ENCODE measurements around the gene PLEKHA7. TPM values are rescaled to one million over a fixed set of nuclear protein-coding genes. Genes with fewer than 3 reads are reported as not detected.
"Not testable (repeated sequence)": the region's sequence is repeated elsewhere in the genome, so short reads cannot be mapped to it uniquely, and the experiment has no call there.

Gene PLEKHA7
- total RNA-seq, 2 donors from 2014 or later, result 10.8 to 17.6 TPM

DNA sequence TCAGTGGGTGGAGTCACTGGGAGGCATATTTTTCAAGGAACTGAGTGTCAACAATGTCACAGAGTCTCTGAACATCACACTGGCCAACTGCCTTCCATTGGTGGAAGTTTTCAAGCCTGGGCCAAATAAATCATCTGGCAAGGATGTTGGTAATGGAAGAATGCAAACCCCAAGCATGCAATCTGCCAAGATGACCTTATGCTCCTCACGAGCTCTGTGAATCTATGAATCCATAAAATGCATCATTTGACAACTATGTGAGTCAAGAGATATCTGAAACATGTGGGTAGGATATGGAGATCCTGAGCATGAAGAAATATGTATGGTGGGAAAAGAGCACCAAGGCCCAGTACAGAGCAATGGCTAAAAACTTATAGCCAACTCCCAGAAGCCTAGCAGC lies 122.2 kb downstream of the PLEKHA7 start:
- Histone ChIP-seq H3K36me3 (no peaks in the 10 kb centered on the region), H3K4me1 (ENCODE audit: control insufficient read depth in 1 of 2, low read depth in 2 of 2) (no peaks in the 10 kb centered on the region), H3K27ac (no peak overlapping the region), H3K27me3 (replicated peaks; ENCODE audit: insufficient read depth) (no peaks in the 10 kb centered on the region), H3K9me3 (peaks cover 9% of the 10 kb centered on the region), H3K4me3 (no peak overlapping the region)
- no peak for DNase-seq (ENCODE audit: low spot score)
- no peak for ATAC-seq (ENCODE audit: insufficient number of reproducible peaks, low FRiP score, low read depth)
- TF ChIP-seq, protein P1, sequence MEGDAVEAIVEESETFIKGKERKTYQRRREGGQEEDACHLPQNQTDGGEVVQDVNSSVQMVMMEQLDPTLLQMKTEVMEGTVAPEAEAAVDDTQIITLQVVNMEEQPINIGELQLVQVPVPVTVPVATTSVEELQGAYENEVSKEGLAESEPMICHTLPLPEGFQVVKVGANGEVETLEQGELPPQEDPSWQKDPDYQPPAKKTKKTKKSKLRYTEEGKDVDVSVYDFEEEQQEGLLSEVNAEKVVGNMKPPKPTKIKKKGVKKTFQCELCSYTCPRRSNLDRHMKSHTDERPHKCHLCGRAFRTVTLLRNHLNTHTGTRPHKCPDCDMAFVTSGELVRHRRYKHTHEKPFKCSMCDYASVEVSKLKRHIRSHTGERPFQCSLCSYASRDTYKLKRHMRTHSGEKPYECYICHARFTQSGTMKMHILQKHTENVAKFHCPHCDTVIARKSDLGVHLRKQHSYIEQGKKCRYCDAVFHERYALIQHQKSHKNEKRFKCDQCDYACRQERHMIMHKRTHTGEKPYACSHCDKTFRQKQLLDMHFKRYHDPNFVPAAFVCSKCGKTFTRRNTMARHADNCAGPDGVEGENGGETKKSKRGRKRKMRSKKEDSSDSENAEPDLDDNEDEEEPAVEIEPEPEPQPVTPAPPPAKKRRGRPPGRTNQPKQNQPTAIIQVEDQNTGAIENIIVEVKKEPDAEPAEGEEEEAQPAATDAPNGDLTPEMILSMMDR (IDR thresholded peaks at IDR 0.05), result no peak

DNA sequence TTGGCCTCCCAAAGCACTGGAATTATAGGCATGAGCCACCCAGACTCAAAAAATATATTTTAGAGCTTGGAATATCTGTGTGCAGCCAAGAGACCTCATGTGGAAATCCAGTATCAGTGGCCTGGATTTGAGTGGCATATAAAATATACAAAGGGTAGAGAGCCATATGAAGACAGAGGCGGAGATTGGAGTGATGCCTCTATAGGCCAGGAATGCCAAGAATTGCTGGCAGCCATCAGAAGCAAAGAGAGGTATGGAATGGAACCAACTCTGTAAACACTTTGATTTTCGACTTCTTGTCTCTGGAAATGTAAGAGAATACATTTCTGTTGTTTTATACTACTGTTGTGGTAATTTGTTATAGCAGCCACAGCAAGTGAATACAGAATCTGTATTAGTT lies 123.0 kb downstream of the PLEKHA7 start:
- TF ChIP-seq, protein P1 (IDR thresholded peaks at IDR 0.05), result no peak
- Histone ChIP-seq H3K36me3 (no peaks in the 10 kb centered on the region), H3K27me3 (replicated peaks; ENCODE audit: insufficient read depth) (no peaks in the 10 kb centered on the region), H3K4me3 (no peak overlapping the region), H3K9me3 (peaks cover 9% of the 10 kb centered on the region), H3K27ac (no peak overlapping the region), H3K4me1 (ENCODE audit: control insufficient read depth in 1 of 2, low read depth in 2 of 2) (no peaks in the 10 kb centered on the region)
- DNase-seq (ENCODE audit: low spot score), result no peak
- no peak for ATAC-seq (ENCODE audit: insufficient number of reproducible peaks, low FRiP score, low read depth)

DNA sequence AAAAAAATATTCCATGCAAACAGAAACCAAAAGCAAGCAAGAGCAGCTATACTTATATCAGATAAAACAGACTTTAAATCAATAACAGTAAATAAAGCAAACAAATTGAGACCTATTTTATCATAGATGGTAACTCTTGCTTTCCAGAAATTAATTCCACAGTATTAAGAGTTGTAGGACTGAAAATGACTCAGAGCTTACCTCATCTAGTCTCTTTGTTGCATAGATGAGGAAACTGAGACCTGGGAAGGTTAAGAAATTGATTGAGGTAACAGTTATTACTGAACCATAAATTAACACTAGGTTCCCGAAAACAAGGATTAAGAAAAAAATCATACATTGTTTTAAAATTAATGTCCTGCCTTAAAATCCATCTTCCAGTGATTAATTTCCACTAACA lies 123.8 kb downstream of the PLEKHA7 start:
- no peak for DNase-seq (ENCODE audit: low spot score)
- peaks cover 9% of the 10 kb centered on the region for H3K9me3 ChIP-seq
- H3K36me3 ChIP-seq, result no peaks in the 10 kb centered on the region
- no peak overlapping the region for H3K27ac ChIP-seq
- TF ChIP-seq, protein P1 (IDR thresholded peaks at IDR 0.05), result no peak
- no peaks in the 10 kb centered on the region for H3K27me3 ChIP-seq (replicated peaks; ENCODE audit: insufficient read depth)
- no peaks in the 10 kb centered on the region for H3K4me1 ChIP-seq (ENCODE audit: control insufficient read depth in 1 of 2, low read depth in 2 of 2)
- no peak for ATAC-seq (ENCODE audit: insufficient number of reproducible peaks, low FRiP score, low read depth)
- no peak overlapping the region for H3K4me3 ChIP-seq

DNA sequence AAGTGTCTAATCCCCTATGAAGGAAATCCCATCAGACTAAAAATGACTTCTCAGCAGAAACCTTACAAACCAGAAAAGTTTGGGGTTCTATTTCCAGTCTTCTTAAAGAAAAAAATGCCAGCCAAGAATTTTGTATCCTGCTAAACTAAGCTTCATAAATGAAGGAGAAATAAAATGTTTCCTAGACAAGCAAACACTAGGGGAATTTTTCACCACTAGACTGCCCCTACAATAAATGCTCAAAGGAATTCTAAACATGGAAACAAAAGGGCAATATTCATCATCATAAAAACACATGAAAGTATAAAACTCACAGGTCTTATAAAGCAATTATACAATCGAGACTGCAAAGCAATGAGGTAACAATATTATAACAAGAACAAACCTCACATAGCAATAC lies 124.3 kb downstream of the PLEKHA7 start:
- DNase-seq (ENCODE audit: low spot score) (no peak), ATAC-seq (ENCODE audit: insufficient number of reproducible peaks, low FRiP score, low read depth) (no peak)
- TF ChIP-seq, protein P1 (IDR thresholded peaks at IDR 0.05), result no peak
- Histone ChIP-seq H3K4me1 (ENCODE audit: control insufficient read depth in 1 of 2, low read depth in 2 of 2) (no peaks in the 10 kb centered on the region), H3K27ac (no peak overlapping the region), H3K27me3 (replicated peaks; ENCODE audit: insufficient read depth) (no peaks in the 10 kb centered on the region), H3K9me3 (peaks cover 9% of the 10 kb centered on the region), H3K36me3 (no peaks in the 10 kb centered on the region), H3K4me3 (no peak overlapping the region)

DNA sequence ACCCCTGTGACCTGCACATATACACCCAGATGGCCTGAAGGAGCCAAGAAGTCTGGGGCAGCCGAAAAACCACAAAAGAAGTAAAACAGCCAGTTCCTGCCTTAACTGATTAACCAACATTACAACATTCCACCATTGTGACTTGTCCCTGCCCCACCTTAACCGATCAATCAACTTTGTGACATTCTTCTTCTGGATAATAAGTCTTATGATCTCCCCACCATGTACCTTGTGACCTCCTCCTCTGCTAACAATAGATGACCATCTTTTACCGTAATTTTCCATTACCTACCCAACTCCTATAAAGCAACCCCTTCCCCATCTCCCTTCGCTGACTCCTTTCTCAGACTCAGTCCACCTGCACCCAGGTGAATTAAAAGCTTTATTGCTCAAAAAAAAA lies 125.2 kb downstream of the PLEKHA7 start:
- H3K4me3 ChIP-seq; DNase-seq (ENCODE audit: low spot score); H3K9me3 ChIP-seq; H3K36me3 ChIP-seq; H3K27me3 ChIP-seq (replicated peaks; ENCODE audit: insufficient read depth); ATAC-seq (ENCODE audit: insufficient number of reproducible peaks, low FRiP score, low read depth); H3K27ac ChIP-seq; H3K4me1 ChIP-seq (ENCODE audit: control insufficient read depth in 1 of 2, low read depth in 2 of 2): not testable (repeated sequence)

DNA sequence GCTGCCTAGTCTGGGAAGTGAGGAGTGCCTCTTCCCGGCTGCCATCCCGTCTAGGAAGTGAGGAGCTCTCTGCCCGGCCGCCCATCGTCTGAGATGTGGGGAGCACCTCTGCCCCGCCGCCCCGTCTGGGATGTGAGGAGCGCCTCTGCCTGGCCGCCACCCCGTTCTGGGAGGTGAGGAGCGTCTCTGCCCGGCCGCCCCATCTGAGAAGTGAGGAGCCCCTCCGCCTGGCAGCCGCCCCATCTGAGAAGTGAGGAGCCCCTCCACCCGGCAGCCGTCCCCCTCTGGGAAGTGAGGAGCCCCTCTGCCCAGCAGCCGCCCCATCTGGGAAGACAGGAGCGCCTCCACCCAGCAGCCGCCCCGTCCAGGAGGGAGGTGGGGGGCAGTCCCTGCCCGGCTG lies 126.3 kb downstream of the PLEKHA7 start:
- not testable (repeated sequence) for H3K27ac ChIP-seq; H3K4me1 ChIP-seq (ENCODE audit: control insufficient read depth in 1 of 2, low read depth in 2 of 2); H3K36me3 ChIP-seq; DNase-seq (ENCODE audit: low spot score); H3K4me3 ChIP-seq; ATAC-seq (ENCODE audit: insufficient number of reproducible peaks, low FRiP score, low read depth); H3K27me3 ChIP-seq (replicated peaks; ENCODE audit: insufficient read depth); H3K9me3 ChIP-seq
